B cell (primary cell): ENCODE results near the gene ARHGAP15. TPM values are rescaled to one million over a fixed set of nuclear protein-coding genes. Genes with fewer than 3 reads are reported as not detected.

Experiments
- ATAC-seq: fragments of 200-7000 bp; cut with Tn5 transposase; one replicate; pipeline ENCODE4 v1.10.0; 2021; ENCODE audit warnings: low read depth, mild to moderate bottlenecking, moderate number of reproducible peaks, moderate library complexity
- CTCF ChIA-PET: fragments of 350-600 bp; sonication (Branson Sonifier 250); formaldehyde crosslinking; loops from one replicate; lab custom pipeline; 2021; ENCODE audit warnings: antibody characterized with exemption, inconsistent platforms; lab: Charles Lee
- POLR2A ChIA-PET: fragments of 350-600 bp; sonication (Branson Sonifier 250); formaldehyde crosslinking; loops from one replicate; lab custom pipeline; 2021; ENCODE audit warnings: antibody characterized with exemption; lab: Charles Lee
- DNase-seq: peaks from one replicate; pipeline ENCODE4 v3.0.0; 2013
- H2AFZ ChIP-seq: 2 replicates; pipeline ENCODE4 v1.6.1; 2012; ENCODE audit warnings: mild to moderate bottlenecking, low read depth, low read length; ENCODE audit not compliant: insufficient read depth, poor library complexity, severe bottlenecking
- H3K27ac ChIP-seq, 2 donors: 1 replicate in 1 of 2; 2 replicates in 1 of 2; pipeline ENCODE4 v1.5.1; 2012 to 2013; ENCODE audit warnings: low read length in 2 of 2, mild to moderate bottlenecking in 2 of 2, moderate library complexity in 1 of 2
- H3K27me3 ChIP-seq, 4 experiments: fragments of 200-600 bp in 1 of 4; sonication (generic) in 1 of 4; replicated peaks in 1 of 4; 1 replicate in 2 of 4; 2 replicates in 2 of 4; pipeline versions ENCODE4 v1.6.1 to v1.7.0; 2013 to 2016; ENCODE audit warnings: low read length in 3 of 4, mild to moderate bottlenecking in 2 of 4, mixed read lengths in 1 of 4, moderate library complexity in 1 of 4; ENCODE audit not compliant: insufficient read depth in 4 of 4, control insufficient read depth in 3 of 4; ENCODE audit errors: control extremely low read depth in 1 of 4
- H3K36me3 ChIP-seq, 2 experiments: replicated peaks in 1 of 2; 1 replicate in 1 of 2; 2 replicates in 1 of 2; pipeline versions ENCODE4 v1.6.1 to v1.7.1; 2013; ENCODE audit warnings: low read length in 1 of 2; ENCODE audit not compliant: insufficient read depth in 2 of 2, control insufficient read depth in 1 of 2; ENCODE audit errors: control extremely low read depth in 1 of 2, extremely low read depth in 1 of 2
- H3K4me1 ChIP-seq, 2 donors: fragments of 200-600 bp in 1 of 2; sonication (generic) in 1 of 2; 1 replicate in 1 of 2; 2 replicates in 1 of 2; pipeline versions ENCODE4 v1.5.1 to v1.6.1; 2013 to 2017; ENCODE audit warnings: low read length in 2 of 2; ENCODE audit not compliant: control insufficient read depth in 2 of 2, insufficient read depth in 2 of 2
- H3K4me2 ChIP-seq: replicated peaks from 2 replicates; pipeline ENCODE3; 2012; ENCODE audit warnings: mild to moderate bottlenecking, low read depth, low read length; ENCODE audit not compliant: poor library complexity, severe bottlenecking
- H3K4me3 ChIP-seq, 5 experiments: fragments of 200-600 bp in 1 of 5; sonication (generic) in 1 of 5; 1 replicate in 3 of 5; 2 replicates in 2 of 5; pipeline versions ENCODE4 v1.5.1 to v1.7.0; 2011 to 2016; ENCODE audit warnings: low read length in 4 of 5, mild to moderate bottlenecking in 4 of 5, low read depth in 2 of 5, control low read depth in 1 of 5, moderate library complexity in 1 of 5; ENCODE audit not compliant: insufficient read depth in 1 of 5; ENCODE audit errors: control extremely low read depth in 1 of 5, extremely low read depth in 1 of 5
- H3K79me2 ChIP-seq: fragments of 200-600 bp; sonication (generic); one replicate; pipeline ENCODE4 v1.6.0; 2016; ENCODE audit warnings: low read length; ENCODE audit not compliant: control insufficient read depth, insufficient read depth
- H3K9ac ChIP-seq: fragments of 200-600 bp; sonication (generic); 2 replicates; pipeline ENCODE4 v1.6.1; 2017; ENCODE audit warnings: mild to moderate bottlenecking, low read length, moderate library complexity
- H3K9me3 ChIP-seq, 3 donors: one replicate each; pipeline versions ENCODE4 v1.6.1 to v1.7.1; 2013; ENCODE audit warnings: low read length in 2 of 3; ENCODE audit not compliant: control insufficient read depth in 2 of 3, insufficient read depth in 1 of 3; ENCODE audit errors: control extremely low read depth in 1 of 3
- H4K20me1 ChIP-seq: 2 replicates; pipeline ENCODE4 v1.6.0; 2012; ENCODE audit warnings: mild to moderate bottlenecking, low read length; ENCODE audit not compliant: insufficient read depth, control insufficient read depth, poor library complexity, severe bottlenecking
- H3K27ac Mint-ChIP-seq: one replicate; pipeline ENCODE4 v1.8.0; 2021; ENCODE audit warnings: mixed read lengths
- H3K27me3 Mint-ChIP-seq: one replicate; pipeline ENCODE4 v1.8.0; 2021; ENCODE audit warnings: mixed read lengths
- H3K4me1 Mint-ChIP-seq: one replicate; pipeline ENCODE4 v1.8.0; 2021; ENCODE audit warnings: mixed read lengths
- H3K4me3 Mint-ChIP-seq: one replicate; pipeline ENCODE4 v1.8.0; 2021; ENCODE audit warnings: mixed read lengths
- H3K9me3 Mint-ChIP-seq: one replicate; pipeline ENCODE4 v1.8.0; 2022; ENCODE audit warnings: mixed read lengths; ENCODE audit not compliant: insufficient read depth
- EZH2 ChIP-seq: IDR thresholded peaks from 2 replicates; pipeline ENCODE4 v1.6.1; 2012; ENCODE audit warnings: borderline replicate concordance, low read depth, mild to moderate bottlenecking, moderate library complexity, low read length; ENCODE audit not compliant: insufficient read depth, poor library complexity, severe bottlenecking
- WGBS: methylation state at CpG from one replicate; pipeline ENCODE4 v1.1.5; 2013; ENCODE audit warnings: missing lambda C conversion rate; ENCODE audit not compliant: insufficient coverage; 5-methylcytosine and 5-hydroxymethylcytosine counted together
- intact Hi-C: fragments of 100-400 bp; cut with micrococcal nuclease; formaldehyde crosslinking; loops from one replicate; pipeline ENCODE4 v1.10.0; 2022
- polyA plus RNA-seq: library from polyadenylated mRNA; depleted of rRNA; stranded (reverse); fragments of >200 nt; gene quantifications from 2 replicates; pipeline ENCODE4 v1.2.3, GENCODE V29; 2012
- total RNA-seq, 2 donors: library from RNA; stranded (reverse); fragments of 120-200 nt in 1 of 2; gene quantifications; 1 replicate in 1 of 2; 2 replicates in 1 of 2; pipeline versions ENCODE4 v1.2.3 to v1.2.4, GENCODE V29; 2013 to 2022
- TF ChIP-seq, protein P1 (sequence below): fragments of 200-600 bp; IDR thresholded peaks from one replicate; pipeline ENCODE4 v1.8.0; 2022; ENCODE audit warnings: antibody characterized with exemption, mild to moderate bottlenecking

Gene ARHGAP15
- total and polyA plus RNA-seq, 2 donors (not counting 1 experiment from before 2014, with no cell fraction given): 58.6 to 187 TPM

GRCh38 chr2:143802871-143803650, 673.8 kb downstream of the ARHGAP15 start:
- H3K9me3 Mint-ChIP-seq: no peaks in the 10 kb centered on the region
- no CpG with 5 or more reads among the region's 5 CpGs for WGBS
- intact Hi-C loops: no loop called here
- H3K36me3 ChIP-seq: no peaks in the 10 kb centered on the region
- H2AFZ ChIP-seq: peak overlapping the region; percentile 26
- POLR2A ChIA-PET: no interaction called here
- peak overlapping the region; percentile 65 for H3K4me3 Mint-ChIP-seq
- no peaks in the 10 kb centered on the region for H4K20me1 ChIP-seq
- H3K4me1 ChIP-seq: no peaks in the 10 kb centered on the region
- H3K27ac Mint-ChIP-seq: no peak overlapping the region
- H3K27me3 Mint-ChIP-seq: no peaks in the 10 kb centered on the region
- H3K27me3 ChIP-seq: no peaks in the 10 kb centered on the region
- no peak for DNase-seq
- H3K9me3 ChIP-seq: peaks cover 0 to 1% (median 0%) of the 10 kb centered on the region in 3 donors
- H3K4me3 ChIP-seq: peak overlapping the region in 2 of 5 experiments; percentile 4 to 6
- H3K9ac ChIP-seq: peak overlapping the region; percentile 14
- no peak overlapping the region for H3K27ac ChIP-seq
- peaks cover 10% of the 10 kb centered on the region for H3K4me1 Mint-ChIP-seq
- TF ChIP-seq EZH2: no peak
- TF ChIP-seq, protein P1, sequence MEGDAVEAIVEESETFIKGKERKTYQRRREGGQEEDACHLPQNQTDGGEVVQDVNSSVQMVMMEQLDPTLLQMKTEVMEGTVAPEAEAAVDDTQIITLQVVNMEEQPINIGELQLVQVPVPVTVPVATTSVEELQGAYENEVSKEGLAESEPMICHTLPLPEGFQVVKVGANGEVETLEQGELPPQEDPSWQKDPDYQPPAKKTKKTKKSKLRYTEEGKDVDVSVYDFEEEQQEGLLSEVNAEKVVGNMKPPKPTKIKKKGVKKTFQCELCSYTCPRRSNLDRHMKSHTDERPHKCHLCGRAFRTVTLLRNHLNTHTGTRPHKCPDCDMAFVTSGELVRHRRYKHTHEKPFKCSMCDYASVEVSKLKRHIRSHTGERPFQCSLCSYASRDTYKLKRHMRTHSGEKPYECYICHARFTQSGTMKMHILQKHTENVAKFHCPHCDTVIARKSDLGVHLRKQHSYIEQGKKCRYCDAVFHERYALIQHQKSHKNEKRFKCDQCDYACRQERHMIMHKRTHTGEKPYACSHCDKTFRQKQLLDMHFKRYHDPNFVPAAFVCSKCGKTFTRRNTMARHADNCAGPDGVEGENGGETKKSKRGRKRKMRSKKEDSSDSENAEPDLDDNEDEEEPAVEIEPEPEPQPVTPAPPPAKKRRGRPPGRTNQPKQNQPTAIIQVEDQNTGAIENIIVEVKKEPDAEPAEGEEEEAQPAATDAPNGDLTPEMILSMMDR: no peak
- H3K4me2 ChIP-seq: peak overlapping the region; percentile 10
- CTCF ChIA-PET: no interaction called here
- no peak for ATAC-seq
- H3K79me2 ChIP-seq: no peaks in the 10 kb centered on the region

- Histone ChIP-seq H3K4me2 (no peak overlapping the region), H3K79me2 (no peaks in the 10 kb centered on the region), H3K9me3 (peaks cover 0 to 1% (median 0%) of the 10 kb centered on the region in 3 donors), H3K4me3 (no peak overlapping the region), H3K9ac (no peak overlapping the region), H3K36me3 (no peaks in the 10 kb centered on the region), H4K20me1 (no peaks in the 10 kb centered on the region), H3K27ac (no peak overlapping the region), H2AFZ (no peak overlapping the region), H3K4me1 (no peaks in the 10 kb centered on the region), H3K27me3 (no peaks in the 10 kb centered on the region)
- H3K27ac Mint-ChIP-seq: no peak overlapping the region
- WGBS: no CpG with 5 or more reads among the region's 3 CpGs
- no peak for DNase-seq
- H3K27me3 Mint-ChIP-seq: no peaks in the 10 kb centered on the region
- H3K4me3 Mint-ChIP-seq: no peak overlapping the region
- peaks cover 10% of the 10 kb centered on the region for H3K4me1 Mint-ChIP-seq
- ChIA-PET POLR2A (no interaction called here), CTCF (no interaction called here)
- intact Hi-C loops: no loop called here
- no peak for ATAC-seq
- TF ChIP-seq, protein P1: no peak
- TF ChIP-seq EZH2: no peak
- no peaks in the 10 kb centered on the region for H3K9me3 Mint-ChIP-seq
Measured at GRCh38 chr2:143803936-143804335, 674.7 kb downstream of the ARHGAP15 start.
